Measurements from ENCODE around the gene SHC3.

- TF ChIP-seq CTCF (IDR thresholded peaks at IDR 0.05; ENCODE audit: borderline replicate concordance, extremely low read depth, low read length, poor library complexity, severe bottlenecking), result no peak
- no peak for TF ChIP-seq EZH2 (IDR thresholded peaks at IDR 0.05; ENCODE audit: borderline replicate concordance, low read depth, low read length, severe bottlenecking)
Observed at GRCh38 chr9:89022001-89022759, 156.4 kb downstream of the SHC3 start.

Data from DND-41 (cell line).